Stimulated activated CD8-positive, alpha-beta memory T cell treated with anti-CD3 and anti-CD28 coated beads, Interleukin-7, amount 100 ng/mL, for 1 hour (primary cell): ENCODE results near the gene S100A3.

Experiments
- DNase-seq, 2 donors: peaks; one replicate each; pipeline ENCODE4 v3.0.0-alpha.2; 2020; ENCODE audit warnings: low read depth in 2 of 2

The S100A3 gene

DNA sequence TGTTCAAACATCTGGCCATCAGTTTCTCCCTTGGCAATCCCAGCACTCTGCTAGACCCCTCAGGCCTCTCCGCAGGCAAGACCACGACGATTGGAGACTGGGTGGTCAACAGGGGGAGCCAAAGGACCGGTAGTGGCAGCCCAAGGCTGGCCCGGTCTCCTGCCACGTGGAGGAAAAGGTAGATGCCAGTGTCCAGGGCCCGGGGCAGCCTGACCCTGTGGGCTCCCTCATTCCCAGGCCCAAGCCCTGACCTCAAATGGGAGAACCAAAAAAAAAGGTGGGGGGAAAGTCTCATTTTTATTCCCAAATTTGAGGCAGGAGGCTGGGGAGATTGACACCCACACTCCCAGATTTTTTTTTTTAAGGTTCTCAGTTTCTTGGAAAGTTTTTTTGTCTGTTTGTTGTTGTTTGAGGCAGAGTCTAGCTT is 38.1 kb downstream of the S100A3 start:
- DNase-seq: peak; percentile 50 to 61

DNA sequence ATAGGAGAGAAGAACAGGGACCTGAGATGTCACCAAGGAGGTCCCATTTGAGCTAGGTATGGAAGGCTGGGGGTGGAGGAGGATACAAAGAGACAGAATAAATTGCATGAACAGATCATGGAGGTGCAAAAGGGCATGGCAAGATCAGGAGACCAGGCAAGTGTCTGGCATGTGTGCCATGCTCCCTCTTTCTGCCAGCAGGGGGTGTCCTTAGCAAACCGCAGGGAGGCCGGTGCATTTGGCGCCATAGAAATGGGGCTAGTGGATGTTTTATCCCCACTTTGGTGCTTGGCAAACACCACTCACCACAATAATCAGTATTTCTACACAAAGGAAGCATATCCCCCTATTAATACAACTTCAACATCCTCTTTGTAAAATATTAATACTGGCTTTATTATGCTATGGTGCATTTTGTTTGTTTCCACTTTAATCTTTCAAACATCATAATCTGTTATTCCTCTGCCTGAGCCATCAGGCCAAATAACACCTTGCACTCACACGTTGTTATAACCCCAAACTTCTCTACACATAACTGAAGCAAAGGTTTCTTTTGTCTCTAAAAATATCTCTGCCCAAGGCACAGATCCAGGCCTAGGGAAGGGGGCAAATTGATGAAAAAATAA is 39.2 kb downstream of the S100A3 start:
- peak; percentile 30 to 49 for DNase-seq

DNA sequence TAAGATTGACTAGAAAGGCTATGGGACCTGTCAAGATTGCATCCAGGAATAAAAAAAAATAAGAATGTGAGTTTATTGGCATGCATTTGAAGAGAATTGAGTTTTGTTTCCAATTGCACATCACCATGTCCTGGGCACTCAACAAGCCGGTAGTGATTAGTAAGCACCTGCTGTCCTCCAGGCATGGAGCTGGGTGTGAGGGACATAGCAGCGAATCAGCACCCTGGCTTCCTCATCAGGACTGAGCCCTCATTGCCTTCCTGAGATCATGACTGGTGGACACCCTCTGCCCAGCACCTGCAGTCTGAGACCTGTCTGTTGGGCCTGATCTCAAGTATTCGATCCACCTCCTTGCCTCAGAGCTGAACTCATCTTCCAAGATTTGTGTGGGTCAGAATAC is 40.0 kb downstream of the S100A3 start:
- no peak for DNase-seq

DNA sequence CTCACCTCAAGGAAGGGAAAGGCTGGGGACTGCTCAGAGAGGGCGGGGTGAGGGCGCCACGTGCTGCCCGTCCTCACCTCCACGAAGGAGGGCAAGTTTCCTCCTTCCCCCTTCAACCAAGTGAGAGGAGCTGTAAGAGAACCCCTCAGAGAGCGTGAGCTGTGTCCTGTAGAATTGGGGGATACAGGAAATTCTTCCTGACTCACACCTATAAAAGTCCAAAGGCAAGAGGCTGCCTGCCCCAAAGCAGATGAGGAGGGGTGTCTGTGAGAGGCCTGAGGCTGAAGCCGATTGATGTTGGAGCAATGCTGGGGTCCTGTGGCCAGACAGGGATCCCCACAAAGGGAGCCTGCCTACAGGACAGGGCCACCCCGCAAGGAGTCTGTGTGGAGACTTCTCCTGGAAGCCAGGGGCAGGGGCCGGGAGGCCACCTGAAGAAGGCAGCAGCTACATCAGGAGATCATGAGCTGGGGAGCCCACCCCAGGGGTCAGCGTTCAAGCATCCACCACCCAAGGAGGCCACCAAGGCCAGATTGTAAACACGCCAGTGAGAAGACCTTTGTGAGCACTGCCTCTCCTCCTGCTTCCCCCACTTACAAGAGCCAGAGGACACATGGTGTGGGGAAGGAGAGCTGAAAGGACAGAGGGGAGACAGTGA is 41.0 kb downstream of the S100A3 start:
- no peak for DNase-seq

DNA sequence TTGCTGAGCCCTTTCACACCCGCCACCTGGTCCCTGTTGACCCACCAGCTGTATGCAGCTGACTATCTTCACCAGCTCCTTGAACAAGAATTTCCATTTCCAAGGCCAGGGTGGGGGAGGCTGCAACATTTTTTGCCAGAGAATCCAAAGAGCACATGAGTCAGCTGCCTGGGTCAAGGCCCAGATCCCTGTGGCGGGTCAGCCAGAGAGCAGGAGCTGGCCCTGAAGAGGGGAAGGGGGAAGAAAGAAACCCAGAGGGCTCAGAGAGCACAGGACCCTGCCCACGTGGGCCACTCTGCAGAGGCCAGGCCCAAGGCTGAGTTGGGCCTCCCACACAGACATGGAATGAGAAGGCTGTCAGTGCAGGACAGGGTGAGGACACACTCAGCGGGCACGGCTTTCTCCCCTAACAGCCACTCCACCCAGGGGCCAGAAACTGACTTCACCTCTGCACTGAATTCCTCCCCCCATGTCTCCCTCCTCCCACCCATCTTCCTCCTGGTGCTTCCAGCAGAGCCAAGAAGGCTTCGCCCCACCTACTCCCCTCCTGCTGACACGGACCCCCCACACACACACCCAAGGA is 42.1 kb downstream of the S100A3 start:
- no peak for DNase-seq

DNA sequence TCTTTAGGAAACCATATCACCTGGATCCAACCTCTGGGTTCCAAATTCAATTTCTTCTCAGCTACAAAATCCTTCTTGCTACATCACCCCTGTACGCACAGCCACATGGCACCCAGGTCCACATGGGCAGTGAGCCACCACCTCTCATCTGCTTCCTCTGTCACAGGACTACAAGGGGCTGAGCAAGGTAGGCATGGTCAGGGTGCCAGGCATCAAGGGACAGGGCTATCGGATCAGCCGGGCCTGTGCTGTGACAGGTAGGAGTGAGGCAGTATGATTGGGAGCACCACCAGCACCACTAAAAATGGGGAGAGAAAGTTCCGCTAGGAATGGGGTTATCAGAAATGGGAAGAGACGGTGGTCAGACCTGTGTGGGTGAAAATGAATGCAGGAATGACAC is 42.7 kb downstream of the S100A3 start:
- no peak for DNase-seq

DNA sequence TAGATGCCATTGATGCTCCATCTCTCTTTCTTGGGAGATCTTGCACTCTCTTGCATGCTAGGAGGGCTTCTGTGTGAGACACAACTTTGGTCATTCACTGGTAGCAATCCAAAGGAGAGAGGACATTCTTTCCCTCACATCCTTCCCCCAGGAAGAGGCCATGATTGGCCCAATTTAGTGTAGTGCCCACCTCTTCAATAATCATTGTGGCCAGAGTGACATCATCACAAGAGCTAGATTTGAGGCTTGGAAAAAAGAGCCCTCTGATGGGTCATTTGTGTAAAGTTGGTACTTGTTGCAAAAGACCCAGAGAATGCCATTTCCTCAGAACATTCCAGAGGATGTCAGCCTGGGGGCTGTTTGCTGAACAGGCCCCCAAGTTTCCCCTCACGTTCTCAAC is 43.5 kb downstream of the S100A3 start:
- DNase-seq: no peak

DNA sequence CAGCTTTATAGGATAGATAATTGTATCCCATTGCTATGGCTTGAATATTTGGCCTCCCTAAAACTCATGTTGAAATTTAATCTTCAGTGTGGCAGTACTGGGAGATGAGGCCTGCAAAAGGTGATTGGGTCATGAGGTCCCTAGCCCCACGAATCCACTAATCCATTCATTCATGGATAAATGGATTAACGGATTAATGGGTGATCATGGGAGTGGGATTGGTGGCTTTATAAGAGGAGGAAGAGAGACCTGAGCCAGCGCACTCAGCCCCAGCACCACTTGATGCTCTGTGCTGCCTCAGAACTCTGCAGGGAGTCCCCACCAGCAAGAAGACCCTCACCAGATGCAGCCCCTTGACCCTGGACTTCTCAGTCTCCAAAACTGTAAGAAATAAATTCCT is 45.3 kb downstream of the S100A3 start:
- no peak for DNase-seq

DNA sequence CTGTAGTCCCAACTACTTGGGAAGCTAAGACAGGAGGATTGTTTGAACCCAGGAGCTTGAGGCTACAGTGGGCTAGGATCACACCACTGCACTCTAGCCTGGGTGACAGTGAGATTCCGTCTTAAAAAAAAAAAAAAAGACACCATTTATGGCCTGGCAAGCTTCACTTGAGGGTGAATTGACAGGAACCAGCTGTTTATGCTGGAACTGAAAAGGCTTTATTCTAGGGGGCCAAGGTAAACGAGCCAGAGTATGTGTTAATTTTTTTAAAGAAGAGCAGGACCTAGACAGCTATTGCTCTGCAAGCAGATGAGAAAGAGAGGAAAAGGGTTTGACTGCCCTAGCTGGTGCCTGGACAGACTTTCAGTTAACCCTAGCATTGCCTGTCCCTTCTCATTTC is 50.3 kb downstream of the S100A3 start:
- DNase-seq: no peak
